ENCODE measurements around the gene PREX1. TPM values are rescaled to one million over a fixed set of nuclear protein-coding genes. Genes with fewer than 3 reads are reported as not detected.

PREX1 gene
- total RNA-seq, 1 donor from 2014 or later: 44.0 TPM

DNA sequence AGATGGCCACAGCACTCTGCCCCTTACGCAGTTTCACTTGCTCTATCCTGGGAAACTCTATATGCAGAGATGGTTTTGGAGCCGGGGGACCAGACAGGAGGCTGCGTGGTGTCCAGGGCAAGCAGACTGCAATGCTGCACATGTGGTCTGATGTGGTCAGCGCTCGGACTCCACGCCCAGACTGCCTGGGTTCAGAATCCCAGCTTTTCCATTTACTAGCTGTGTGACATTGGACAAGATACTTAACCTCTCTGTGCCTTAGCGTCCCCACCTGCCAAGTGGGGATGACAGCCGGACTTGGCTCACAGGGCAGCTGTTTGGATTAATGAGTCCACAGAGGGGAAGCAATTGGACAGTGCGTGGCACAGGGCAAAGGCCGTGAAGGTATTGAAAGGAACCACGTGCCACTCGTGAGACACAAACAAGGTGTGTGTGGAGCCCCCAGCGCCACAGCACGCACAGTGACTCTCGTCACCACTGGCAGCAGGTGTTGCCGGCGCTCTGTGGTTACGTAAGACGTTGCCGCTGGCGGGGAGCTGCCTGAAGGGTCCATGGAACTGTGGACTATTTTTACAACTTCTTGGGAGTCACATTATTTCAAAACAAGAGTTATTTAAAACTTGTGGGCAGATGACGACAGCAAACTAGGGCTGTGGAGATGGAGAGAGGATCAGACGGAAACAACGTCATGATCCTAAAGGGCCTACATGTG lies 201.4 kb downstream of the PREX1 start:
- no peak for DNase-seq (ENCODE audit: low spot score)

DNA sequence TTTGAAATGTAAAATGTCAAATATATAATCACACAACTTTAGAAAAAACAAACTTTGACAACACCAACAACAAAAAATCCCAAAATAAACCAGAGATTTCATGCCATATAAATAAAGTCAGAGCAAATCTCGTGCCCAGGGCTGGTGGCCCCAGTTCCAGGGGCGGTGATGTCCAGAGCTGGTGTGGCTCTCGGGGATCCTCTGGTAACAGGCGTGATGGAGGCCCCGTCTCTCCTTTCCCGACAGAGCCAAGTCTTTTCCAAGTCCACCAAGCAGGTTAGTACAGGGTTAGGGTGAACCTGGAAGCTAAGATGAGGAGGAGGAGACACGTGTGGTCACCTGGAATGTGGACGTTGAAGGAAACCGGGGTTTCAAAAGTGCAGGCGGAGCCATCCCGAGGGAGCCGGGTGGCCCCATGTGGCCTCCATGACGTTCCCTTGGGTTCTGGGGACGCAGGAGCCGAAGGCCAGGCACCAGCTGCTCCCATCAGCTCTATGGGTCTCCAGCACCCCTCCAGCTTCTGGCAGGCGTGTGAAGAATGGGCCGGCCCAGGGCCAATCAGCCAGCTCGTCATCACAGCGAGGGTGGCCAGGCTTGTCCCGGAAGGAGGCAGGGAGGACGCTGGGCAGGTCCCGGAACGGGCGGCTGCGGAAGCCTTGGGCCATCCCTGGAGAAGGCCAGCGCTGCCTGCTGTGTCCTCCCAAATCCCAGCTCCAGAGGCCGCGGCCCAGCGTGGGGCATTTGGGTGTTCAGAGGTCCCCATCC lies 202.5 kb downstream of the PREX1 start:
- DNase-seq (ENCODE audit: low spot score): no peak

DNA sequence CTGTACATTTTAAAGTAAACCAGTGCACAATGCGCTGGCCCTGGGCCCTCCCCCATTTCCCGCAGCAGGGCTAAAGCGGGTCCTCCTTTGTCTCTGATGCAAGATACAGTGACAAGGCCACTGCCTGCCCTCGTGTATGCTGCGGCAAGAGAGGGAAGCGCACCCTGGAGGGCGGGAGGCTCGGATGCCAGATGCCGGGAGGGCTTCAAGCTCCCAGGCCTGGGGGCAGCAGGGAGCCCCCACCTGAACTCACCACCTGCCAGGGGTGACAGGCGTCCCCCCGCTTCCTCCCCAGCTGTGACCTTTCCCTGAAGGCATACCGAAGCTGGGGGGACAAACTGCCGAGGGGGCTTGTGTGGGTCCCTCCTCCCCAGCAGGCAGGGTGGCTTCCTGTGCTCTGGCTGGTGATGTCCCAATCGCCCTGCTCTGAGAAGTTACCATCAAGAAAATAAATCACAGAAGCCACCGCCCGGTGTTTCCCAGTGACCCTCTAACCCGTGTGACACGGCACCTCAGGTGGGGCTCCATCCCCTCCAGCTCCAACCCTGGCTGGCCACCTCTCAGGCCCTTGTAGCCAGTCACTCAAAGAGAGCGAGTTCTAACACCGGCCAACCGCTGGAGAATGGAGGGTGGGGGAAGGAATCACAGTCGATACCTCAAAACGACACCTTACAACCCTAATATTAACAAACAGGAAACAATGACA lies 203.3 kb downstream of the PREX1 start:
- DNase-seq (ENCODE audit: low spot score): no peak

DNA sequence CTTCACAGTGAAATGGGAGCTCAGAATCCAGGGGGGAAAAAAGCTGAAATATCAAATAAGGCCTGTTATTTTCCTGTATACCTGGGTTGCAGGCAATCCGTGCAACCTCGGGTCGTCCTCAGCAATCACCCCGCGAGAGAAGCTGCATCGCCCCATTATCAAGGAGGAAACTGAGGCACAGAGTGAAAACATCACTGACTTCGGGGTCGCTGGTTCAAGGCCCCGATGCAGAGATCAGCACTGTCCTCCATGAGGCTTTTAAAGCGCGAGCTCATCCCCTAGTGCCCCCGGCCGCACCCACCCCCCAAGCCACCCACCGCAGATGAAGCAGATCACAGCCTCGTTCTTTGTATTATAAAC lies 203.9 kb downstream of the PREX1 start:
- DNase-seq (ENCODE audit: low spot score): no peak

DNA sequence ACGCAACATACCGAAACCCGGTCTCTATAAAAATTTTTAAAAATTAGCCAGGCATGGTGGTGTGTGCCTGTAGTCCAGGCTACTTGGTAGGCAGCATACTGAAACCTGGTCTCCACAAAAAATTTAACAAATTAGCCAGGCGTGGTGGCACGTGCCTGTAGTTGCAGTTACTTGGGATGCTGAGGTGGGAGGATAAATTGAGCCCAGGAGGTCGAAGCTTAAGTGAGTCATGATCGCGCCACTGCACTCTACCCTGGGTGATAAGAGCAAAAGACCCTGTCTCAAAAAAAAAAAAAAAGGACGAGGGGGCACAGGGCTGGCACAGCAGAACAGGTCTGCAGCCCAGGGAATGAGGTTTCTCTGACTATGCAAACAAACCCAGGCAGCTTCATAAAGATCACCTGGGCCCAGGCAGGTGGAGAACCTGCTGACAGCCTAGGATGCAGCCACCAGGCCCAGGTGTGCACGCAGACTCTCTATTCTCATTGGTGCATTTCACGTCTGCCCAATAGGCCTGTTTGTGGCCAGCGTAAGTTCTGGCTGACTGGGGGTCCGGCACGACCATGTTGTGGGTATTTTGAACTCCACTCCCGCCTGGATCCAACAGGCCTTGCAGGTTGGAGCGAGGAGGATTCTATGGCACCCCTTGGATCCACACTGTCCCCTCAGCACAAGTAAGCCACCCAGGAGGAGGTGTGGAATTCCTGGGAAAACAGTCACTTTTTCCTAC lies 204.5 kb downstream of the PREX1 start:
- no peak for DNase-seq (ENCODE audit: low spot score)

DNA sequence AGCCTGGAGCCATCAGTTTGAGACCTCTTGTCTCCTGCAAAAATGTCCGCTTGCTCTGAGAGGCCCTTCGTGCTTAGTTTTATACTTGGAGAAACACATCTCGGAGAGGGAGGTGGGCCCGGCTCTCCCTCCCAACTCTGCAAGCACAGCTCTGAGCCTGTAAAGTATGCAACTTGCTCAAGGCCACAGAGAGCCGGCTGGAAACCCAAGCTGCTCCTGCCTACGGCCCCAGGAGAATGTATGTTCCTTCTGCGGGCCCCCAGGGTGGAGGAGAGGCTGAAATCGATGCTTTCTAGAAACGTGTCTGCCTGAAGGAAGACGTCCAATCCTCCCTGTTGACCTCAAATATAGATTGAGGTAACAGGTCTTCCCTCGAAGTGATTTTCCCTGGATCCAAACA lies 205.4 kb downstream of the PREX1 start:
- no peak for DNase-seq (ENCODE audit: low spot score)

DNA sequence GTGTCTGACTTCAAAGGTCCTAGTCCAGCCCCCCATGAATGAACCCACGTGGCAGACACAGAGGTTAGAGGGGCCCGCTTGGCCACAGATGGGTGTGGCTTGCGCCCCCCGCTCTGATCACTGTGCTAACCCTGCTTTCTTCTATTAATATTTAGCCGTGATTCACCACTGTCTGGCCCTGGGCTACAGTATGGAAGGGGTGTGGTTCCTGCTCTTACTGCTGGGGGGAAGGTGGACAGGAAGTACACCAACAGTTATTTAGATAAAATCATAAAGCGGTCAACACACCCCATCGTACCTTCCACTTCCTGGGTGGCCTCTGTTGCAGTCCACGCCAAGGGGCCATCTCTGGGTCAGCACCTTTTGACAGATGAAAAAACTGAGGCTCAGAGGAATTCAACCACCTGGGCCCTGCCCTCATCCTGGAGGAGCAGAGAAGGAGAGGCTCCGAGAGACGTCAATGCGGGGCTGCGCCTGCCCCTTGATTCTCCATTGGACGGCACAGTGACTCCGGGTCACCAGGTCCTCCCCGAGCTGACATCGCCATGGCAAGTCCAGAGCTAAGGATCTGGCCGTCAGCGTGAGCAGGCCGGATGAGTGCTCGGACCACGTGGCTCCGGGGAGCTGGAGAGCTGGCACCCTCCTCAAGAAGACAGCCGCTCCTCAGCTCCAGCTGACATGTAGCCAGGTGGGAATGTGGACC lies 206.3 kb downstream of the PREX1 start:
- DNase-seq (ENCODE audit: low spot score): no peak

DNA sequence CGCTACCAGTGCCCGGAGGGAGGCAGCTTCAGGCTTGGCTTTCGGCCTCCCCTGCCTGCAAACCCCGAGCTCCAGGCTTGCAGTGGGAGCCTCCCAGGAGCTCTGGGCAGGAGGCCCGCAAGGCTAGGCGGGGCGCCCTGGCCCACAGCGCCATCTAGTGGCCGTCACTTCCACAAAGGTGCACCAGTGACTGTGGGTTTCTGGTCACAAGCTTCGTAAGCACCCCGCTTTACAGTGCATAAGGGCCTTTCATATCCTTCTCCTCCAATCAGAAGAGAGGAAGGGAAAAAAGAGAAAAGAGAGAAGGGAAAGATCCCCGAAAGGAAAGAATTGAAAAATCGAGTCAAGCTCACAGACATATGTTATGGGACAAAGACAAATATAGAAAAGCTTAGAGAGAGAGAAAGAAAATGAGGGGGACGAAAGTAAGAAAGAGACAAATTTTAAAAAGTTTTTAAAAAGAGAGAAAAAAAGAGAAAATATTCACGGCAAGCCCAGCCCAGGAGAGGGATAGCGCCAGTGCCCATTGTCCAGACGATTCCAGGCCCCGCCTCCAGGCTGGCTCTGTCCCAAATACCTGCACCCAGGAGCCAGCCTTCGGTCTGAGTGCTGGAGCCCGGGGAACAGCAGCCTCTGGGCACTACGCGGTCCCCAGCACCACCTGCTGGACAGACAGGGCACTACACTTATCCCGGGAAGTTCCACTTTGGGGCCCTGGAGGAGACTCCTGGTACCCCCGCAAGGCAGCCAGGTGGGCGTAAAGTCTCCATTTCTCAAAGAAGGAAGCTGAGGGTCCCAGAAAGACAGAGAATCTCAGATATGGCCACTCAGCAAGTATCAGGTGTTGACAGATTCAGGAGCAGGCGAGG lies 207.1 kb downstream of the PREX1 start:
- peak; percentile 95 for DNase-seq (ENCODE audit: low spot score)

DNA sequence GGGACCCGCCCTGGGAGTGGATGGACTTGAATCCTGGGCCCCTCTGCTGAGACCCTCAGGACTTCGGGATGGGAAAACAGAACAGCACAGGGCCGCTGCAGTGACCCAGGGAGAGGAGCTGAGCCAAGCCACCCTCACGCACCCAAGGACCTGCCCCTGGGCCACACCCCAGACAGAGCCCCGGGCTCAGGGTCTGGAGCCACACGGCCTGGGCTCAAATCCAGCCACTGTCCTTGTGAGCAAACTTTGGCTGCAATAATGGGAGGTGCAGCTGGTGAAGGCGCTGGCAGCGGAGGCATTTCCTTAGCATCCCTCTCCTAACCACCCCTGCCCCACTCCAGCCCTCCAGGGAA lies 207.7 kb downstream of the PREX1 start:
- no peak for DNase-seq (ENCODE audit: low spot score)

DNA sequence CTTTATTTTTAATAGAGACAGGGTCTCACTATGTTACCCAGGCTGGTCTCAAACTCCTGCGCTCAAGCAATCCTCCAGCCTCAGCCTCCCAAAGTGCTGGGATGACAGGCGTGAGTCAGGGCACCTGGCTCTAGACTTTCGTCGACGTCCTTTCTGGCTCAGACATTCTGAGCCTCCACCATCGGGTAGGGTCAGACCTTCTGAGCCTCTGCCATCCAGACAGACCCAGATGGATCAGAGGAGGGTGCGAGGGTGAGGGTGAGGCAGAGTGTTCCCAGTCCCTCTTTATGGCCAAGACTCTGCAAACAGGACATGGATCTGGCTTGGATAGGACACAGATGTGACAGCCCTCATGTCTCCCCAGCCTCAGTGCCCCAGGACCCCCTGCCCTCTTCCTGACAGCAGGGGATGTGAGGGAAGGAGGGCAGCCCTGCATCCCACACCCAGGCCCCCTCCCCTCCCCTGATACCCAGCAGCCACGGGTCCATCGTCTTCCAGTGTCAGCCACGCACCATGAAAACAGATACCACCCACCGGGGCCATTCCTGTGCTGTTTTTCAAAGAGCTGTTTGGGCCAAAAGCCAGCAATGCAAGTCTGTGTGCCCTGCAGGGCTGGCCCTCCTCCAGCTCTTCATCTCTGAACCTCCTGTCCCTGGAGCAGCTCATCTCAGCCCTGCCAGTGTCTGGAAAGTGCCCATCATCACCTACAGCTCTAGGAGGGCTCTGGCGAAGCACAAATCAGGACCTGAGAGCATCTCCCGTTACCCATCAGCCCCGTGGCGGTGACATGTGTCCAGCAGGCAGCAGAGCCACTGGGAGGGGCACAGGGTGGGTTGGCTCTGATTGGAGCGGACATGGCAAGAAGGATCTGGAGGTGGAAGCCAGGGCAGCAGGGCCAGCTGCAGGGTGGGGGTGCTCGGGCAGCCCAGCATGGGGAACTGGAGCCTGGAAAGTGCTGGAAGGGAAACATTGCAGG lies 208.4 kb downstream of the PREX1 start:
- DNase-seq (ENCODE audit: low spot score): no peak

DNA sequence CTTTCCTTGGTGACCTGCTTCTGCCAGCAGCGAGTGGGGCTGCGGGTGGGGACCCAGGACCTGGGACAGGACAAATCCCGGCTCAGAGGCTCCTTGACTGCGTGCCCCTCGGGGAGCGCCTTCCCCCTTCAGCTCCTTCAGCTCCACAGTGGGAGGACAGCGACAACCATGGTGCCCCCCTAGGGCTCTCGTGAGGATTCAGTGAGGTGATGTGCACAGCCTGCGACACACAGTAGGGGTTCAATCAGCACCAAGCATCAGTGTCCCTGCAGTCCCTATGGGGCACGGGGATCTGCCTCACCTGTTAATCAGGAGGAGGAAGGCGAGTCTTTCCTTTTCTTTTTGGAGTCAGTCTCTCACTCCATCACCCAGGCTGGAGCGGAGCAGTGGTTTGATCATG lies 209.2 kb downstream of the PREX1 start:
- no peak for DNase-seq (ENCODE audit: low spot score)

DNA sequence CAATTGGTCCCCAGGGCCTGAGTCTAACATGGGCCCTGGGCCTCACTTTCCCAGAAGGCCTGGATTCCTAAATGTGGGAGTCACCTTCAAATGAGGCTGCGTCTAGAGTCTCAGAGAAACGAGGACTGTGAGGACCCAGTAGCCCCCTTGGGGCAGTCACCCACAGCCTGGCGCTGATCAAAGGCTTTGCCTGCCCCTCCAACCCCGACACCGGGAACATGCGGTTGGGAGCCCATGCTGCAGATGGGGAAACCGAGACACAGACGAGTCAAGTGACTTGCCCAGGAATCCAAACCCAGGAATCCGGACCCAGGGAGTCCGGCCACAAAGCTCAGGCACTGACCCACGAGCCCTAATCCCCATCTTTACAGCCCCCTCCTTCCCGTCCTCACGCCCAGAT lies 209.7 kb downstream of the PREX1 start:
- no peak for DNase-seq (ENCODE audit: low spot score)

DNA sequence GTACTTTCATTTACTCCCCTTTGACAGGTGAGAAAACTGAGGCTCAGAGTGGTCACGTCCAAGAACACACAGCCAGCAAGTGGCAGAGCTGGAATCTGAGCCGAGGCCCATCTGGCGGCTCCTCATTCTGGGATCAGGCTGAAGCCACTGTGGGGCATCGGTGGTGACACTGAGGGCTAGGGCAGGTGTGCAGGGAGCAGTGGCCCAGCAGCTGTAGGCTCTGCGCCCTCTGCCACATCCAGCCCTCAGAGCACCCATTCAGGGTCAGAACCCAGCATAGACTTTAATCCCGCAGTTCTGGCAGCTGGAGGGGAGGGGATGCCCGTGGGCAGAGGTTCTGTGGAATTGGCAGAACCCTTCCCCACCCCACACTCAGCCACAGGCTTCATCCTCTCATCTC lies 210.3 kb downstream of the PREX1 start:
- DNase-seq (ENCODE audit: low spot score): no peak

DNA sequence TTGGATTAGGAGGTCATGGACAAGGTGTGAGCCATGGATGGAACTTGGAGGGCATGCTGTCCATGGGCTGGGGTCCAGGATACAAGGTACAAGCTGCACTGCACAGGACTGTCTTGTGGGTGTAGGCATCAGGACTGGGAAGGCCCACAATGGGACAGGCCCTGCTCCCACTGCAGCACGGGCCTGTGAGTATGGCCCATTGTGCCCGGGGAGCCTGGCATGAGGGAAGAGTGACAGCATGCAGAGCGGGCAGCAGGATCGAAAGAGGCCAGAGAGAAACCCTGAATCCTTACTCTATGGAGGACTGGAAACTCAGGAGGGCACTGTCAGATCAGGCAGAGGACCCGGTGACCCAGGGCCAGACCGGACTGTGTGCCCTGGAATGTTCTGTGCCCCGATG lies 211.3 kb downstream of the PREX1 start:
- DNase-seq (ENCODE audit: low spot score): no peak

DNA sequence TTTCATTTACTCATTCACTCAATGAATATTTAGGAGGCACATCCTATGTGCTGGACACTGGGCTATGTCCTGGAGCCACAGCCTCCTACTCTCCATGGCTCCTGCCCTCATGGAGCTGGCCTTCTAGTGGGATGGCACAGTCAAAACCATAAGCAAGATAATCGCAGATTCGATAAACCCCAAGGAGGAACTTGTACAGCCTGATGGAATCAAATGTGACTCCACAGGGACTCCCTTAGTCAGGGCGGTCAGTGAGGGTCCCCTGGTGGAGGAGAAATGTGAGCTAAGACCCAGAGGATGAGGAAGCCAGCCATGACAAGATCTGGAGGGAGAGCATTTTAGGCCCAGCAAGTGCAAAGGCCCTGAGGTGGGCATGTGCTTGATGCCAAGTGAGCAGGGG lies 211.9 kb downstream of the PREX1 start:
- no peak for DNase-seq (ENCODE audit: low spot score)

DNA sequence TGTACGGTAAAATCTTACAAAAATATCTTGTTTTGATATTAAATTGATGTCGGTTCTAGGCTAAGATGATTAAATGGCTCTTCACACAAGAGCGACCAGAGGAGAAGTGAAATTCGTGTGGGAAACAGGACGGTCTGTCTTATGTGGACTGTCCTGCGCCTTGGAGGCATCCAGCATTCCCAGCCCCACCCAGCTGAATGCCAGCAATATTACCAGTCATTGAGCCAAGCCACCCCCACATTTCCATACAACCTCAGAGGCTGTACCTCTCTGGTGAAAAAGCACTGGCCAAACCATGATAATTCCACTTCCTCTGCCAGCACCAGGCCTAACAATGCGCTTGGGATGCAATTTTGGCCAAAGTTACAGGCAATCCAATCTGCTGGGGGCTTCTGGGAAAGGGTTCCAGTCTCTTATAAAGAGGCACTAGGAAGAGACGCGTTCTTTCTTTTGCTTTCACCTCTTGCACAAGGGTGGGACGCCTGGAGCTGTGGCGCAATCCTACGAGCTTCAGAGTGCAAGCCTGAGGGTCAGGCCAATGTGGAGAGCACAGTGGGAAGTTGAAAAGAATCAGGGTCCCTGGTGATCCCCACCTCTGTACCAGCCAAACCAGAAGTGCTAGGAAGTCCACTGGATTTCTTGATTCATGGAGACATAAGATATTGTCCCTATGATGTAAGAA lies 213.1 kb downstream of the PREX1 start:
- no peak for DNase-seq (ENCODE audit: low spot score)

DNA sequence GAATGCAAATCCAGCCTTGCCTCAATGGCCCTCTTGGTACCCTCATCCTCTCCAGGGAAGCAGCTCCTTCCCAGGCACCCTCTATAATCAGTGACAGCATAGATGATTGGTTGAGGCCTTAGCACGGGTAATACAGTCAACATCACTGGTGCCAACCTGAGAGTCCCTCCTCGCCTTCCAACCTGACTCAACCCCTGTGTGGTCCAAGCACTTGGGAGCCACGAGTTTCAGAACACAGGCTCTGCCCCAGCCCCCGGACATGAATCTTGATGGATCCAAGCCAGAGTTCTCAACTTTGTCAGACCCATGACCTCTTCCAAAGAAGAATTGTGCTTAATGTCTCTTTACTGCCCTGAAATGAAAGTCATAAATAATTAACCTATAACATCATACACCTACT lies 213.9 kb downstream of the PREX1 start:
- DNase-seq (ENCODE audit: low spot score): peak; percentile 80

DNA sequence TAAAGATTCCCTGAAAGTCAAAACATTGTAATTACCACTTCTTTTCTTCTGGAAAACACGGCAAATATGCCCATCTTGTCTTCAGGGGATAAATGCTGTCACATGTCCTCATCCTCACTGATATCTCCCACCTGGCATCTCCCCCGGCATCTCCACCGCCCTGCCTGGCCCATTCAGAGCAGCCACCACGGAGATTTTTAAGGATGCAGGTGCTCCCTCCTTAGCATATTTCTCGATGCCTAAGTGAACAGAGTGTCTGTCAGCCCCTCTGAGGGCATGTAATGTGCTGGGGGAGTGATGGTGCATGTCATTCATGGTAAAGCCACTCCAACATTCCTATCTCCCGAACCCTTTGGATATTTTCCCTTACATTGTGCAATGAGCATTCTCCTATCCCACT lies 215.5 kb downstream of the PREX1 start:
- peak; percentile 57 for DNase-seq (ENCODE audit: low spot score)
